Nephron (organoid): ENCODE data around the gene TRIM10.

Source experiments
- H3K27ac Mint-ChIP-seq, 3 experiments: 2 replicates each; pipeline ENCODE4 v1.8.0; 2020; ENCODE audit warnings: mixed read lengths in 3 of 3, mild to moderate bottlenecking in 2 of 3, moderate library complexity in 1 of 3
- H3K27me3 Mint-ChIP-seq: 2 replicates; pipeline ENCODE4 v1.8.0; 2021; ENCODE audit warnings: low read depth, mild to moderate bottlenecking, moderate library complexity, mixed read lengths
- H3K36me3 Mint-ChIP-seq: 2 replicates; pipeline ENCODE4 v1.8.0; 2020; ENCODE audit warnings: low read depth, mixed read lengths
- H3K4me1 Mint-ChIP-seq: 2 replicates; pipeline ENCODE4 v1.8.0; 2020; ENCODE audit warnings: mixed read lengths
- H3K4me3 Mint-ChIP-seq, 3 experiments: 2 replicates each; pipeline ENCODE4 v1.8.0; 2020; ENCODE audit warnings: mild to moderate bottlenecking in 3 of 3, mixed read lengths in 3 of 3, moderate library complexity in 2 of 3
- H3K9me3 Mint-ChIP-seq: 2 replicates; pipeline ENCODE4 v1.8.0; 2020; ENCODE audit warnings: mixed read lengths
- TF ChIP-seq, protein P1 (sequence below), 3 experiments: fragments of 200-600 bp; sonication (generic); IDR thresholded peaks; one replicate each; pipeline ENCODE4 v1.5.0; 2021; ENCODE audit warnings: antibody characterized with exemption in 3 of 3; ENCODE audit not compliant: unreplicated experiment in 3 of 3

TRIM10 gene

DNA sequence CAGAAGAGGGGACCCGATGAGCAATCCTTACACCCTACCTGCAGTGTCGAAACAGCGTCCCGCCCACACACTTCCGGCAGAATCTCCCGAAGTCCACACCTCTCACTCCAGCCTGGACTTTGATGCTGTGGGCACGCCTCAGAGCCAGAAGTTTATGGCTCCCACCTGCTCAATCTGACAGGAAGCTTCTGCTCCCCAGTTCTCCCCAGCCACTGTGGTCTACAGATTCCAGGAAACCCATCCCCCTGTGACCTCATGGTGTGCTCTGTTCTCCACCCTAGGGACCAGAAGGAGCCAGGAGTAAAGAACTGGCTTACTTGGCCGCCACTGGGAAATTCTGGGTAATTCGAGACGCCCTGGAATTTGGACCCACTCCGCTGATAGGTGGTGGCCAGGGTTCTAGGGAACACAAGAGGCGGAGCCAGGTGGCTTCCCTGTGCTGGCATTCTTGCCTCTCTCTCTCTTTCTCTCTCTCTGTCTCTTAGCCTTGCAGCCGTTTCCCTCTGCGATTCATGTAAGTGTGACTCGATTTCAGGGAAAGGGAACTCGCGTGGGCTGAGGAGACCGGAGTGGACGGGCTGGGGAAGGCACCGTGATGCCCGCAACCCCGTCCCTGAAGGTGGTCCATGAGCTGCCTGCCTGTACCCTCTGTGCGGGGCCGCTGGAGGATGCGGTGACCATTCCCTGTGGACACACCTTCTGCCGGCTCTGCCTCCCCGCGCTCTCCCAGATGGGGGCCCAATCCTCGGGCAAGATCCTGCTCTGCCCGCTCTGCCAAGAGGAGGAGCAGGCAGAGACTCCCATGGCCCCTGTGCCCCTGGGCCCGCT, 2.3 kb upstream of the TRIM10 start, which contains the start of gene TRIM15:
Gene TRIM15 (plus strand): TSS at position 457 of the 828 bp plus-strand sequence. CDS start 139 bp downstream, at position 596.
- H3K9me3 Mint-ChIP-seq = no peaks in the 10 kb centered on the region
- no peaks in the 10 kb centered on the region for H3K4me1 Mint-ChIP-seq

DNA sequence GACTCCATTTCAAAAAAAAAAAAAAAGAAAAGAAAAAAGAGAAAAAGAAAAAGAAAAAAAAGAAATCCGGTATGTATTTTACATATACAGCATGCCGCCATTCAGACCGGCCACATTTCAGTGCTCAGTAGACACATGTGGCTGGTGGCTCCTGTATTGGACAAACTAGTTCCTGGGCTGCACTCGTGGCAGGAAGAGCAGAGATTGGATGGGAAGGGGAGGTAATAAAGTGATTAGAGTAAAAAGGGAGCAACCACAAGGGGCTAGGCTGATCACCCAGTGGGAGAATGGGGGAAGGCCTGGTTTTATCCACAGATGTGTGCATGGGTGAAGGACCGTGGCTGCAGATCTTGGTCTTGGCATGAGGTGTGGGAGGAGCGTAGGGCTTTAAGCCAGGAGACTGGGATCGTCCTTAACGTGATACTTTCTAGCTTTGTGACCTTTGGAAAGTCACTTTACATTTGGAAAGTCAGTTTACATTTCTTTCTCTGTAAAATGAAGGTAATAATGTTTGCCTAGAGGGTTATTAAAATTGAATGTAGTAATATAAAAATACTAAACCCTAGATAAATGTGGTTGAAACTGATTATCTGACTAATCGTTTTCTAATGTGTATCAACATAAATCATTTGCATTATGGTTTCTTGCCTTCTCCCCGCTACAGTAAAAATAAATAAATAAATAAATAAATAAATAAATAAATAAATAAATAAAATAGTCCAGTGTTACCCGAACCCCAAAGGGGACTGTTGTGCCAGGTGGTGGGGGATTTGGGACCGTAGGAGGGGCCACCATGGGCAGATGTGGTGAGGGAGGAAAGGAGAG, 1.5 kb upstream of the TRIM10 start:
- Mint-ChIP-seq H3K9me3 (no peaks in the 10 kb centered on the region), H3K4me3 (no peak overlapping the region)

More for the DNA sequence above, 2.3 kb upstream of the TRIM10 start, which contains the start of gene TRIM15:
- Mint-ChIP-seq H3K27me3 (peaks cover 48% of the 10 kb centered on the region), H3K27ac (no peak within 1 kb of the TSS), H3K36me3 (no peaks in the 10 kb centered on the region), H3K4me3 (no peak within 1 kb of the TSS)
- TF ChIP-seq, protein P1, sequence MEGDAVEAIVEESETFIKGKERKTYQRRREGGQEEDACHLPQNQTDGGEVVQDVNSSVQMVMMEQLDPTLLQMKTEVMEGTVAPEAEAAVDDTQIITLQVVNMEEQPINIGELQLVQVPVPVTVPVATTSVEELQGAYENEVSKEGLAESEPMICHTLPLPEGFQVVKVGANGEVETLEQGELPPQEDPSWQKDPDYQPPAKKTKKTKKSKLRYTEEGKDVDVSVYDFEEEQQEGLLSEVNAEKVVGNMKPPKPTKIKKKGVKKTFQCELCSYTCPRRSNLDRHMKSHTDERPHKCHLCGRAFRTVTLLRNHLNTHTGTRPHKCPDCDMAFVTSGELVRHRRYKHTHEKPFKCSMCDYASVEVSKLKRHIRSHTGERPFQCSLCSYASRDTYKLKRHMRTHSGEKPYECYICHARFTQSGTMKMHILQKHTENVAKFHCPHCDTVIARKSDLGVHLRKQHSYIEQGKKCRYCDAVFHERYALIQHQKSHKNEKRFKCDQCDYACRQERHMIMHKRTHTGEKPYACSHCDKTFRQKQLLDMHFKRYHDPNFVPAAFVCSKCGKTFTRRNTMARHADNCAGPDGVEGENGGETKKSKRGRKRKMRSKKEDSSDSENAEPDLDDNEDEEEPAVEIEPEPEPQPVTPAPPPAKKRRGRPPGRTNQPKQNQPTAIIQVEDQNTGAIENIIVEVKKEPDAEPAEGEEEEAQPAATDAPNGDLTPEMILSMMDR (IDR thresholded peaks at IDR 0.05; ENCODE audit: unreplicated experiment in 3 of 3) = no peak

DNA sequence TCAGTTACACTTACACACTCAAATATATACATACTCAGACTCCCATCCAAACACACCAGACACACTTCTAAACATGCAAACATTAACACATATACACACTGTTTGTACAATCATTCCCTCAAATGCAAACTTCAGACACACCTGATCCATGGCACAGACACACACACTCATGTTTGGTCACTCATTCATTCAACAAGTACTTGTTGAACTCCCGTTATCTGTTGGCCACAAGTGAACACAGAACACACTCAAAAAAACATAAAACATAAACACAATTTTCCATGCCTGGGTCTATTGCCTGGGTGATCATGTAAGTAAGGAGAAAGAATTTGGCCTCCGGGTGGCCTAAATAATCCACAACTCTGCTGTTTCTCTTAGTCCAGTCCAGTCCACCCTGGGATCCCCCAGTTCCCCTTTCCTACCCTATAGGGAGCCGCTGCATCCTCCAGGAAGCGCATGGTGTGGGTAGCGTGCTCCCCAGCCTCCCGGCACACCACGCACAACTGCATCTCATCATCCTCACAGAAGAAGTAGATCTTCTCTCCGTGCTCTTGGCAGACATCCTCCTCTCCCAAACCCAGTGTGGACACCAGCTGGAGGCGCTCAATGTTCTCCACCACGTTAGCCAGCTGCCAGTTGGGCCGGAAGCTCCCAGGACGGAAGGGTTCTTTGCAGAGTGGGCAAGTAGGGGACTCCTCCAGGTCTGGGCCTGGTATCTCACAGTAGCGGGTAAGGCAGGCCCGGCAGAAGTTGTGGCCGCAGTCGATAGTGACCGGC, 815 bp downstream of the TRIM10 start:
- TF ChIP-seq, protein P1 (IDR thresholded peaks at IDR 0.05; ENCODE audit: unreplicated experiment in 3 of 3) = no peak
- Mint-ChIP-seq H3K9me3 (no peaks in the 10 kb centered on the region), H3K4me1 (peaks cover 9% of the 10 kb centered on the region), H3K4me3 (no peak overlapping the region), H3K27ac (no peak overlapping the region), H3K27me3 (peaks cover 24% of the 10 kb centered on the region), H3K36me3 (no peaks in the 10 kb centered on the region)

More for the DNA sequence above, 1.5 kb upstream of the TRIM10 start:
- H3K36me3 Mint-ChIP-seq = no peaks in the 10 kb centered on the region
- peaks cover 39% of the 10 kb centered on the region for H3K27me3 Mint-ChIP-seq
- no peaks in the 10 kb centered on the region for H3K4me1 Mint-ChIP-seq
- H3K27ac Mint-ChIP-seq = no peak overlapping the region
- TF ChIP-seq, protein P1 (IDR thresholded peaks at IDR 0.05; ENCODE audit: unreplicated experiment in 3 of 3) = no peak

DNA sequence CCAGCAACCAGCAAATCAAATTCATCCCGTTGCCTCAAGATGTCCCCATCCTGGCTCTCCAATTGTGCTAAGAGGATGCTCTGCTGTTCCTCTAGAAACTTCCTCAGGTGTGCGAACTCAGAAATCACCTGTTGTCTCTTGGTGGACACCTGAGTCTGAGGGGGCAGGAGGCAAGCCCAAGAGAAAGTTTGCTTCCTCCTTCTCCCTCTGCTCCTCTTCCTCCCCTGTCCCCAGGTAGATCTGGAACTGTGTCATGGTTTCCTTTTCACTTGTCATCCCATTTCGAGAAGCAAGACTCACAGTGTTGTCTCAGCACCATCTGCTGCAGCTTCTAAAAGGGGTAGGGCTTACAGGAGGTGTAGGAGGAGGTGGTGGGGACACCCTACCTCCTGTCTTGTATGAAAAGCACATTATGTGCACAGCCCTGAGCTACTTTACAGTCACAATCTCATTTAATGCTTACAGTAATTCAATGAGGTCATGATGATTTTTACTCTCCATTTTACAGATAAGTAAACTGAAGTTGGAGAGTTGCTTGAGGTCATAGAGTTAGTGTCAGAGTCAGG, 2.5 kb downstream of the TRIM10 start:
- Mint-ChIP-seq H3K4me1 (peaks cover 16% of the 10 kb centered on the region), H3K4me3 (no peak overlapping the region), H3K27me3 (peaks cover 17% of the 10 kb centered on the region), H3K27ac (no peak overlapping the region), H3K36me3 (no peaks in the 10 kb centered on the region), H3K9me3 (no peaks in the 10 kb centered on the region)
- TF ChIP-seq, protein P1 (IDR thresholded peaks at IDR 0.05; ENCODE audit: unreplicated experiment in 3 of 3) = no peak

DNA sequence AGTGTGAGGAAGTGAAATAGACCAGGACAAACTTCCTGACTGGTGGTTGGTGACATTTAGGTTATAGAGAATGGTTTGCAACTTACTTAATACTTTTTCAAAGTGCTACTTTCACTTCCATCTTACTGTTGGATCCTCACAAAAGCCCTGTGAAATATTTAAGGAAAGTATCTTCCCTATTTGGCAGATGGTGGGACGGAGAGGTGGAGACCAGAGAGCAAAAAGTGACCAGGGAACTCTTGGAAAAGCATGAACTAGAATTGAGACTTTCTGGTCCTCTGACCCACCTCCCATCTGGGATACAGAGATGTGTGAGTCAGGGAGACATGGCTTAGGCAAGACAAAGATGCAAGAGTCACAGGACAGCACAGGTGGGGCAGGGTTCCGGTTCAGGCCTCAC, 3.0 kb downstream of the TRIM10 start:
- Mint-ChIP-seq H3K27ac (no peak overlapping the region), H3K27me3 (peaks cover 21% of the 10 kb centered on the region), H3K4me1 (peaks cover 16% of the 10 kb centered on the region), H3K4me3 (no peak overlapping the region), H3K36me3 (no peaks in the 10 kb centered on the region), H3K9me3 (no peaks in the 10 kb centered on the region)
- TF ChIP-seq, protein P1 (IDR thresholded peaks at IDR 0.05; ENCODE audit: unreplicated experiment in 3 of 3) = no peak
